ENCODE results near the gene HES7. TPM values are rescaled to one million over a fixed set of nuclear protein-coding genes. Genes with fewer than 3 reads are reported as not detected.
A peak's percentile ranks its signal among the peaks of the same experiment; 100 is the strongest.

Gene HES7
- total and polyA plus RNA-seq, 4 donors: not detected

- Histone ChIP-seq H3K4me3 (ENCODE audit: low read depth in 1 of 3, low read length in 3 of 3) (peak overlapping the region in 1 of 3 donors; percentile 40), H3K36me3 (ENCODE audit: control insufficient read depth in 4 of 4, insufficient read depth in 3 of 4, low read depth in 1 of 4, low read length in 3 of 4) (no peaks in the 10 kb centered on the region), H3K4me1 (ENCODE audit: control insufficient read depth in 4 of 4, insufficient read depth in 4 of 4, low read length in 3 of 4) (peaks cover 28 to 77% (median 65%) of the 10 kb centered on the region in 4 donors), H3K9me3 (ENCODE audit: control insufficient read depth in 4 of 4, low read length in 3 of 4) (no peaks in the 10 kb centered on the region), H3K9ac (ENCODE audit: low read depth in 1 of 2, low read length in 2 of 2) (no peak overlapping the region), H3K27ac (ENCODE audit: low read depth in 1 of 2, low read length in 2 of 2) (no peak overlapping the region), H3K27me3 (ENCODE audit: control insufficient read depth in 4 of 4, insufficient read depth in 4 of 4, low read length in 3 of 4) (peaks cover 5 to 16% (median 6%) of the 10 kb centered on the region in 4 donors)
- no peak for TF ChIP-seq FOXA2 (IDR thresholded peaks at IDR 0.05)
- TF ChIP-seq RXRA (IDR thresholded peaks at IDR 0.05): no peak
- TF ChIP-seq YY1 (IDR thresholded peaks at IDR 0.05): no peak
- no peak for TF ChIP-seq ATF3 (IDR thresholded peaks at IDR 0.05)
- TF ChIP-seq REST (IDR thresholded peaks at IDR 0.05): no peak
- DNase-seq (ENCODE audit: low spot score): no peak
- 3% methylated on average over 55 of the region's 55 CpGs for WGBS
These were observed 797 bp downstream of the HES7 start for GRCh38 chr17:8122924-8123694.

GRCh38 chr17:8122422-8122923 is 1.4 kb downstream of the HES7 start:
- Histone ChIP-seq H3K4me1 (ENCODE audit: control insufficient read depth in 4 of 4, insufficient read depth in 4 of 4, low read length in 3 of 4) (peaks cover 28 to 83% (median 70%) of the 10 kb centered on the region in 4 donors), H3K9me3 (ENCODE audit: control insufficient read depth in 4 of 4, low read length in 3 of 4) (no peaks in the 10 kb centered on the region), H3K36me3 (ENCODE audit: control insufficient read depth in 4 of 4, insufficient read depth in 3 of 4, low read depth in 1 of 4, low read length in 3 of 4) (no peaks in the 10 kb centered on the region), H3K9ac (ENCODE audit: low read depth in 1 of 2, low read length in 2 of 2) (no peak overlapping the region), H3K27me3 (ENCODE audit: control insufficient read depth in 4 of 4, insufficient read depth in 4 of 4, low read length in 3 of 4) (peaks cover 5 to 16% (median 6%) of the 10 kb centered on the region in 4 donors), H3K27ac (ENCODE audit: low read depth in 1 of 2, low read length in 2 of 2) (no peak overlapping the region), H3K4me3 (ENCODE audit: low read depth in 1 of 3, low read length in 3 of 3) (peak overlapping the region in 1 of 3 donors; percentile 40)
- DNase-seq (ENCODE audit: low spot score): no peak
- 2% methylated on average over 29 of the region's 29 CpGs for WGBS
- TF ChIP-seq NR2F2 (IDR thresholded peaks at IDR 0.05): no peak
- TF ChIP-seq ZBTB33 (IDR thresholded peaks at IDR 0.05): no peak
- TF ChIP-seq RXRA (IDR thresholded peaks at IDR 0.05): no peak
- no peak for TF ChIP-seq REST (IDR thresholded peaks at IDR 0.05)
- no peak for TF ChIP-seq GABPA (IDR thresholded peaks at IDR 0.05 in 1 of 2, conservative IDR thresholded peaks at IDR 0.05 in 1 of 2)
- TF ChIP-seq JUND (IDR thresholded peaks at IDR 0.05): no peak
- no peak for TF ChIP-seq MAX (IDR thresholded peaks at IDR 0.05)
- TF ChIP-seq HNF4G (IDR thresholded peaks at IDR 0.05): no peak
- no peak for TF ChIP-seq CTCF (IDR thresholded peaks at IDR 0.05; ENCODE audit: low read depth, low read length, missing input control)
- no peak for TF ChIP-seq EGR1 (IDR thresholded peaks at IDR 0.05; ENCODE audit: low read depth in 2 of 2)
- TF ChIP-seq YY1 (IDR thresholded peaks at IDR 0.05): no peak
- TF ChIP-seq HNF4A (conservative IDR thresholded peaks at IDR 0.05): no peak
- TF ChIP-seq RAD21 (IDR thresholded peaks at IDR 0.05): no peak
- no peak for TF ChIP-seq SP1 (IDR thresholded peaks at IDR 0.05)
- TF ChIP-seq TAF1 (conservative IDR thresholded peaks at IDR 0.05): no peak
- TF ChIP-seq FOXA2 (IDR thresholded peaks at IDR 0.05): no peak
- no peak for TF ChIP-seq ATF3 (IDR thresholded peaks at IDR 0.05)
- no peak for TF ChIP-seq FOXA1 (IDR thresholded peaks at IDR 0.05)
